Stimulated activated CD4-positive, alpha-beta T cell treated with anti-CD3 and anti-CD28 coated beads, TNF-alpha, amount 100 ng/mL, for 4 hours (primary cell): ENCODE data around the gene KCNC4.

Experiments
- DNase-seq, 3 experiments: peaks; one replicate each; pipeline ENCODE4 v3.0.0-alpha.2; 2020; ENCODE audit warnings: low read depth in 3 of 3

Gene KCNC4

DNA sequence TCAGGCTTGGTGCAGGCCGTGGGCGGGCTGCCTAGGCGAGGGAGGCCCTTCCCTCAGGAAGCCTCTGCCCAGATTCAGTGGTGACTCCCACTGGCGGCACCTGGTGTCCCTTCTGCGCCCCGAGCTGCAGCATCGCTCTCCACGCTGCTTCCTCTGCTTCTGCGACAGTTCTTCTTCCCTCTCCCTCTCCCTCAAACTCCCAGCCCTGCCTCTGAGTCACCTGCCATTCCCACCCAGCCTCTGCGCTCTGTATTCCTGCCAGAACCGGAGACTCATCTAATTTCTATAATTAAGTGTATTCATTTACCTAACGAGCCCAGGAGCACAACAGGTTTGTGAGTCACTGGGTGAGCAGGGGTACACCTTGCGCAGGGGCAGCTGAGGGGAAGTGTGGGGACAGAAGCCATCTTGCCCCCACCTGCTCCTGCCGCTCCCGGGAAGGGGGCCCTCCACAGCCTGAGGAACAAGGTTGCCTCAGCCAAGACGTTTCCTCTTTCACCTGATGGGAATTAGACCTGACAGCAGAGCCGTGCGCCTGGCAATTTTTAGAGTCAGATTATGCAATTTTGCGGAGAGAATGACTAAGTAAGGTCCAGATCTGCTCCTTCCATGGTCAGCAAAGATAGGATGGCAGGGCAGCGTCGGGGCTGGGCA, 19.4 kb downstream of the KCNC4 start:
- no peak for DNase-seq

DNA sequence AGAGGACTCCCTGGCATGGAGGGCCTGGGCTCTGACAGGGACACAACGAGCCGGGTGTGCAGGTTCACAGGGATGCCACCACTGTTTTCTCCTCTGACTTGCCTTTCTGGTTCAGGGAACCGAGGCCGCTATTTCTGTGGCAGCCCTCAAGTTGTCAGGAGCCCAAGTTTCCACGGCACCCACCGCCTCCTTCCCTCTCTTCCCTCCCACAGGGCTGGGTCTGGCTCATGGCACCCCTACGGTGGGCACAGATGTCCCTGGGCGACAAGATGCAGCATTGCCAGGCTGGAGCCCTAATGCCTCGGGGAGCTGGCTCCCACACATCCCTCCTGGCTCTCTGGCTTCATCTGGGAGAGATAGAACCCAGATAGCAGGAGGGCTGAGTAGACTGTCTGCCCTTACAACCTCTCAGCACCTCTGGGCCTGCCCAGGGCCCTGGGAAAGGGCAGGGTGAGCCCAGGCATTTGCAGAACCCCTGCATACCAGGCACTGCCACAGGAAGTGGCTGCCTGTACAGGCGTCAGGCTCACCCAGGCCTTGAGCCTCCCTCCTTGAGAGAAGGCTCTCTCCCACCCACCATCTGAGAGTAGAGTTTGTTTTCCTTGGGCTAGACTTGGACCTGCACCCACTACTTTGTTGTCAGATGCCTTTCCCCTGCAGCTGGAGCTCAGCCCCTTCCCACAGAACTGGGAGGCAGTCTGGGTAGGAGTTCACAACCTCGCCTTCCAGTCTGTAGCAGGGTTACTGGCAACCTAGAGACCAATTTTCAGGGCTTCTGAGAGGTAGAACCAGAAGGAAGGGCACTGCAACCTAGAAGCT, 20.5 kb downstream of the KCNC4 start:
- no peak for DNase-seq

GRCh38 chr1:110233861-110234260, 23.7 kb downstream of the KCNC4 start:
- DNase-seq: no peak

DNA sequence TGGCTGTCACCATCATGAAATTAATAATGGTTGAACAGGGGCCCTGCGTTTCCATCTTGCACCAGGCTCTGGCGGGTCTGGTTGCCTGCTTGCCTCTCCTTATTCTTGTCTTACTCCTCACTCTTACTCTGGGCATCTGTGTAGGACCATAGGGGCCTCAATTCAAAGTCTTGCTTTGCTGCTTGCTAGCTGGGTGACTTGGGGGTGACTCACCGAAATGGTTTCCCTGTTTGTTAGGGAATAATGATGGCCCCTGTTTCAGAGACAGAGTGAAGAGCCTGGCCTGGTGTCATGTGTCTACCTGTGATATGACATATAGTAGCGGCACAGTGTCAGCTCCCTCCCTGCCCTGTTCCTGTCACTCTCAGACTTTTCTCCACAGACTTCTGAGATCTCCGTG, 24.6 kb downstream of the KCNC4 start:
- no peak for DNase-seq

- DNase-seq: no peak
Observed at GRCh38 chr1:110235181-110235833, 25.2 kb downstream of the KCNC4 start.

GRCh38 chr1:110235834-110236682, 25.9 kb downstream of the KCNC4 start:
- DNase-seq: no peak

- no peak for DNase-seq
Observed at GRCh38 chr1:110237386-110238152, 27.5 kb downstream of the KCNC4 start.

- no peak for DNase-seq
Observed at GRCh38 chr1:110239441-110240430, 29.6 kb downstream of the KCNC4 start.

GRCh38 chr1:110240476-110241210, 30.5 kb downstream of the KCNC4 start:
- no peak for DNase-seq

- no peak for DNase-seq
Observed at GRCh38 chr1:110241516-110241915, 31.4 kb downstream of the KCNC4 start.

- no peak for DNase-seq
Observed at GRCh38 chr1:110242062-110242461, 31.9 kb downstream of the KCNC4 start.

DNA sequence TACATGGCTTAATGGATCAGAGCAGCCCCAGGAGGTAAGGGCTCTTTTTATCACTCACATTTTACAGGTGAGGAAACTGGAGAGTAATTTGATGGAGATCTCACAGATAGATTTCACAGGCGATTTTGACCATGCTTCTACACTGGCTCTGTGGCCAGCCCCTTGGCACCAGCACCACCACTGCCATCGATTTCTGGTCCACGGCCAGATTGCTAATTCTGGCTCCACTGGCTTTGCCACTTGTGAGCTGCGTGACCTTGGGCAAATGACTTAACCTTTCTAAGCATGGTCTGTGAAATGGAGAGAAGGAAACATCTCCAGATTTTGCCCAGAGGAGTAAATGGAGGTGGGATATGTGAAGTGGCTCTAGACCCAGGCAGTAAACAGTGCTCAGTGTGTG, 32.6 kb downstream of the KCNC4 start:
- no peak for DNase-seq

DNA sequence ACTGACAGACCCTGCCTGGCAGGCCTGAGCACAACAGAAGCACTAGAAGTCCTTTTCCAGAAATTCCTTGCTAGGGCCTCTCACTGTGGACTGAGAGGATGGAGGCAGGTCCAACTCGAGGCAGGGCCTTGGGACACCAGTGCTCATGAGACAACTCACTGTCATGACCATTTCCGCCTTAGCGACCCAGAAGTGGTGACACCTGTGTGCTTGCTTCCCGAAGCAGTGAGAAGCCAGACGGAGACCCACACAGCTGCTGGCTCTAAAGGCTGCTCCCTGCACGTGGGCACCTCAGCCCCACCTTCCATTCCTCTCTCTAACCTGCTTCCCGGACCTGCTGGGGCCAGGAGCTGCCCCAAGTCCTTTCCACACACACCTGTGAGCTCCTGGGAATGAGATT, 33.0 kb downstream of the KCNC4 start:
- no peak for DNase-seq

- no peak for DNase-seq
Observed at GRCh38 chr1:110243574-110243973, 33.5 kb downstream of the KCNC4 start.

- no peak for DNase-seq
Observed at GRCh38 chr1:110245876-110246620, 35.9 kb downstream of the KCNC4 start.

DNA sequence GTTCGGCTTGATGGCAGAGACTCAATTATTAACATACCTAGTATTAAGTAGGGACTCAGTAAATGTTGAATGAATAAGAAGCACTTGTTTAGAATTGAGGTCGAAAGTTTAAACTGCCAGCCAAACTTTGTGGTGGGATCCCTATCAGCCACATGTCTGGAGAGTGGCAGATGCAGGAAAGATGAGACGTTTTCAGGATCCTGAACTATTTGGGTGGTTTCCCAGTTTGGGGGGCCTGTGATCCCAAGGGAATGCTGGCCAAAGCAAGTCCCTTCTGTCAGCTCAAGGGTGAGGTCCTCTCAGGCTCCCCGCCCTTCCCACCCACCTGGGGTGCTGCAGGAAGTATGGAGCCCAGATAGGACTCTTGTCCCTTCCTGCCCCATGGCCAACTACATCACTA, 38.6 kb downstream of the KCNC4 start:
- no peak for DNase-seq

- DNase-seq: no peak
Observed at GRCh38 chr1:110249256-110249655, 39.1 kb downstream of the KCNC4 start.

GRCh38 chr1:110250008-110250407, 39.9 kb downstream of the KCNC4 start:
- no peak for DNase-seq

DNA sequence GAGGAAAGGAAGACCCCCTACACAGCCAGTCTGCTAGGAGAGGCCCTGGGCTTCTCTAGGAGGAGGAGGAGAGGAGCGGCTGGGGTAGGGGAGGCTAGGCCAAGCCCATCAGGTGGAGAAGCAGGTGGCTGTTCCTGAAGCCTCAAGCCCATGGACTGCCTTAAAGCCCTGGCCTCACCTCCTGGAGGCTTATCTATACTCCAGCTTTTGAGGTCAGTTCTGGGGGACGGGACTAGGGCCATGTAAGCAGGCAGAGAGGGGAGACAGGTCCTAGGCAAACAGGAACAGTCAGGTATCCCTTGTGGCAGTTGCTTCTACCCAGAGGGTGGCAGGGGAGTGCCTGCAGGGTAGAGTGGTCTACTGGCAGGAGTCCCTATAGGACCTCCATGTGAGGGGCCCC, 40.6 kb downstream of the KCNC4 start:
- DNase-seq: no peak
